ENCODE results near the gene BIRC7. TPM values are rescaled to one million over a fixed set of nuclear protein-coding genes. Genes with fewer than 3 reads are reported as not detected.

The BIRC7 gene
- total and polyA plus RNA-seq, 2 of the 4 experiments (the other 2 are of a cell fraction), result not detected

GRCh38 chr20:63289311-63290135 lies 53.8 kb downstream of the BIRC7 start:
- Histone ChIP-seq H3K4me1 (ENCODE audit: control insufficient read depth, insufficient read depth, low read length) (no peaks in the 10 kb centered on the region), H3K27ac (ENCODE audit: insufficient read depth, low read length) (no peak overlapping the region), H3K9me1 (ENCODE audit: insufficient read depth, low read length) (no peaks in the 10 kb centered on the region), H3K27me3 (ENCODE audit: control insufficient read depth, insufficient read depth, low read length) (peaks cover under 1% of the 10 kb centered on the region; the same call in 1 of the 2 replicates), H2AK9ac (replicated peaks; ENCODE audit: low read depth, low read length, poor library complexity) (no peak overlapping the region), H4K91ac (ENCODE audit: insufficient read depth, low read depth, low read length) (no peak overlapping the region), H3K9ac (ENCODE audit: low read depth, low read length) (no peak overlapping the region), H3K14ac (replicated peaks; ENCODE audit: low read depth, low read length) (no peak overlapping the region), H4K8ac (ENCODE audit: low read depth in 2 of 2, low read length in 2 of 2) (no peak overlapping the region), H3K4me3 (ENCODE audit: insufficient read depth, low read depth, low read length) (no peak overlapping the region), H2AFZ (replicated peaks; ENCODE audit: low read length, poor library complexity) (no peak overlapping the region), H2BK5ac (ENCODE audit: low read depth, low read length, poor library complexity, severe bottlenecking) (no peak overlapping the region), H2BK20ac (ENCODE audit: low read depth, low read length) (no peak overlapping the region), H3K9me3 (ENCODE audit: control insufficient read depth, insufficient read depth, low read length) (no peaks in the 10 kb centered on the region), H3K36me3 (ENCODE audit: control insufficient read depth, insufficient read depth, low read length) (peaks cover 43% of the 10 kb centered on the region), H3K4me2 (ENCODE audit: low read depth, low read length) (no peak overlapping the region), H3K18ac (ENCODE audit: low read depth, low read length) (no peak overlapping the region), H4K20me1 (ENCODE audit: insufficient read depth, low read length) (peaks cover 59% of the 10 kb centered on the region), H2AK5ac (ENCODE audit: low read depth, low read length) (no peak overlapping the region), H3K56ac (ENCODE audit: extremely low read depth, insufficient read depth, low read length) (no peak overlapping the region), H3K23ac (ENCODE audit: low read depth, low read length) (no peak overlapping the region), H2BK15ac (ENCODE audit: low read depth, low read length) (no peak overlapping the region), H4K5ac (ENCODE audit: low read depth, low read length) (no peak overlapping the region), H3K79me1 (ENCODE audit: low read depth in 1 of 2, low read length in 2 of 2) (peaks cover 0 to 12% of the 10 kb centered on the region in 2 experiments; a peak in 1 of 4 replicates), H3K4ac (ENCODE audit: low read depth, low read length) (no peak overlapping the region), H2BK120ac (ENCODE audit: low read depth, low read length) (no peak overlapping the region)
- ATAC-seq (ENCODE audit: low read depth) (no peak), DNase-seq (no peak)
- no TSS peak for BruUV-seq (replicated peaks)
- dilution Hi-C loops (cut with HindIII; ENCODE audit: low sequenced_read_pairs, unreplicated experiment), result no loop called here
- intact Hi-C loops (cut with micrococcal nuclease), result no loop called here
- ChIA-PET CTCF (no interaction called here), POLR2A (ENCODE audit: unreplicated experiment) (no interaction called here)
- in situ Hi-C loops (cut with MboI; ENCODE audit: low sequenced_read_pairs), result no loop called here
- 89% methylated on average over 5 of the region's 25 CpGs; no CpG with 5 or more reads in 1 of the 2 experiments for WGBS, 2 experiments (ENCODE audit: extremely low coverage in 2 of 2, insufficient read length in 1 of 2)
- TF ChIP-seq CEBPB (IDR thresholded peaks at IDR 0.05; ENCODE audit: low read depth, low read length), result no peak
- no peak for TF ChIP-seq RAD21 (IDR thresholded peaks at IDR 0.05; ENCODE audit: low read length)
- no peak for TF ChIP-seq RCOR1 (IDR thresholded peaks at IDR 0.05; ENCODE audit: insufficient replicate concordance, low read length)
- TF ChIP-seq MXI1 (IDR thresholded peaks at IDR 0.05; ENCODE audit: borderline replicate concordance, low read depth, low read length), result no peak
- no peak for TF ChIP-seq RFX5 (IDR thresholded peaks at IDR 0.05; ENCODE audit: low read depth, low read length)
- no peak for TF ChIP-seq NFE2L2 (IDR thresholded peaks at IDR 0.05; ENCODE audit: low read depth, low read length)

Small RNA genes within 50 kb of the gene (microRNA-seq; reads per million reads assigned to microRNA genes)
- gene MIR3196 (ENCODE audit: insufficient read depth in 1 of 2, insufficient read length in 1 of 2, unreplicated experiment in 1 of 2), result 0 to 1.0 reads per million in 2 experiments
- 1.8 to 23.8 reads per million in 2 experiments for gene MIR4326 (ENCODE audit: insufficient read depth in 1 of 2, insufficient read length in 1 of 2, unreplicated experiment in 1 of 2)

Small RNA genes within 50 kb of the gene (small RNA-seq; reads per million reads assigned to genes)
- gene MIR3196, result 0 to 3.1 (median 0) reads per million in 5 experiments
- gene MIR4326, result 0 to 1.8 (median 0.07) reads per million in 5 experiments

Other genes starting within 250 kb of the BIRC7 start
- gene BHLHE23, start 228.9 kb upstream of the BIRC7 start, total RNA-seq (2012; rRNA removed), result not detected in 2 replicates
- not detected in 2 replicates for gene BHLHE23, start 228.9 kb upstream of the BIRC7 start, polyA plus RNA-seq (2012; rRNA removed)
- 10.9 and 13.9 TPM in 2 replicates for gene YTHDF1, start 19.8 kb upstream of the BIRC7 start, total RNA-seq (2012; rRNA removed)
- 21.3 and 22.6 TPM in 2 replicates for gene YTHDF1, start 19.8 kb upstream of the BIRC7 start, polyA plus RNA-seq (2012; rRNA removed)
- gene NKAIN4, start 18.6 kb downstream of the BIRC7 start, total RNA-seq (2012; rRNA removed), result not detected in 2 replicates
- not detected in 2 replicates for gene NKAIN4, start 18.6 kb downstream of the BIRC7 start, polyA plus RNA-seq (2012; rRNA removed)
- gene ARFGAP1, start 36.9 kb downstream of the BIRC7 start, total RNA-seq (2012; rRNA removed), result 54.7 and 59.1 TPM in 2 replicates
- 194 and 203 TPM in 2 replicates for gene ARFGAP1, start 36.9 kb downstream of the BIRC7 start, polyA plus RNA-seq (2012; rRNA removed)
- gene COL20A1, start 57.3 kb downstream of the BIRC7 start, total RNA-seq (2012; rRNA removed), result not detected in 2 replicates
- not detected in 2 replicates for gene COL20A1, start 57.3 kb downstream of the BIRC7 start, polyA plus RNA-seq (2012; rRNA removed)
- not detected in 2 replicates for gene CHRNA4, start 125.4 kb downstream of the BIRC7 start, total RNA-seq (2012; rRNA removed)
- not detected in 2 replicates for gene CHRNA4, start 125.4 kb downstream of the BIRC7 start, polyA plus RNA-seq (2012; rRNA removed)
- gene KCNQ2, start 236.8 kb downstream of the BIRC7 start, total RNA-seq (2012; rRNA removed), result not detected in 2 replicates
- gene KCNQ2, start 236.8 kb downstream of the BIRC7 start, polyA plus RNA-seq (2012; rRNA removed), result 0.02 TPM in 1 of 2 replicates, not detected in the other

All from IMR-90 (cell line).